SW 1271 (cell line): Measurements from ENCODE around the gene OTUD7B.
"Not testable (repeated sequence)": the region's sequence is repeated elsewhere in the genome, so short reads cannot be mapped to it uniquely, and the experiment has no call there.

Source experiments
- DNase-seq, 2 experiments: peaks; one replicate each; lab custom pipeline; 2025; lab: John Stamatoyannopoulos, UW

The OTUD7B gene

GRCh38 chr1:150002217-150002616 is 8.3 kb downstream of the OTUD7B start:
- DNase-seq = no peak

- no peak for DNase-seq
Observed at GRCh38 chr1:150001415-150001814, 9.1 kb downstream of the OTUD7B start.

GRCh38 chr1:149997585-149998262 is 12.8 kb downstream of the OTUD7B start:
- DNase-seq = no peak

- no peak for DNase-seq
Observed at GRCh38 chr1:149995927-149996326, 14.6 kb downstream of the OTUD7B start.

GRCh38 chr1:149993764-149994163 is 16.8 kb downstream of the OTUD7B start:
- no peak for DNase-seq

GRCh38 chr1:149993181-149993580 is 17.3 kb downstream of the OTUD7B start:
- DNase-seq = no peak

GRCh38 chr1:149987297-149987595 is 23.3 kb downstream of the OTUD7B start:
- DNase-seq = no peak

GRCh38 chr1:149986486-149987296 is 23.8 kb downstream of the OTUD7B start:
- no peak for DNase-seq

GRCh38 chr1:149979972-149980540 is 30.5 kb downstream of the OTUD7B start:
- no peak for DNase-seq

- no peak for DNase-seq
Observed at GRCh38 chr1:149979245-149979971, 31.1 kb downstream of the OTUD7B start.

GRCh38 chr1:149978547-149979023 is 31.9 kb downstream of the OTUD7B start:
- DNase-seq = no peak

- DNase-seq = no peak
Observed at GRCh38 chr1:149977345-149977744, 33.2 kb downstream of the OTUD7B start.

- no peak for DNase-seq
Observed at GRCh38 chr1:149972547-149972946, 38.0 kb downstream of the OTUD7B start.

- no peak for DNase-seq
Observed at GRCh38 chr1:149967646-149968045, 42.9 kb downstream of the OTUD7B start.

- DNase-seq = no peak
Observed at GRCh38 chr1:149967041-149967440, 43.5 kb downstream of the OTUD7B start.

- DNase-seq = no peak
Observed at GRCh38 chr1:149966405-149966804, 44.1 kb downstream of the OTUD7B start.

GRCh38 chr1:149965440-149965839 is 45.1 kb downstream of the OTUD7B start:
- DNase-seq = no peak

GRCh38 chr1:149963358-149963757 is 47.2 kb downstream of the OTUD7B start:
- no peak for DNase-seq

GRCh38 chr1:149962736-149963135 is 47.8 kb downstream of the OTUD7B start:
- no peak for DNase-seq

- peak in 1 of 2 experiments; percentile 62 for DNase-seq
Observed at GRCh38 chr1:149962039-149962647, 48.4 kb downstream of the OTUD7B start.

GRCh38 chr1:149957548-149957947 is 53.0 kb downstream of the OTUD7B start:
- not testable (repeated sequence) for DNase-seq

- no peak for DNase-seq
Observed at GRCh38 chr1:149949911-149950310, 60.6 kb downstream of the OTUD7B start.
